Esophagus mucosa (tissue), 1 donor: ENCODE results near the gene RGPD3. TPM values are rescaled to one million over a fixed set of nuclear protein-coding genes. Genes with fewer than 3 reads are reported as not detected.
"Not testable (repeated sequence)": the region's sequence is repeated elsewhere in the genome, so short reads cannot be mapped to it uniquely, and the experiment has no call there.

Experiments
- ATAC-seq: fragments of 200-7000 bp; cut with Tn5 transposase; one replicate; pipeline ENCODE4 v1.9.1; 2020
- total RNA-seq: library from RNA; stranded (reverse); gene quantifications from one replicate; pipeline ENCODE4 v1.2.4, GENCODE V29; 2023
- donor health status: DM: yes; HTN: yes; CAD: no.

The RGPD3 gene
- total RNA-seq, 1 donor from 2014 or later: 0.04 TPM

DNA sequence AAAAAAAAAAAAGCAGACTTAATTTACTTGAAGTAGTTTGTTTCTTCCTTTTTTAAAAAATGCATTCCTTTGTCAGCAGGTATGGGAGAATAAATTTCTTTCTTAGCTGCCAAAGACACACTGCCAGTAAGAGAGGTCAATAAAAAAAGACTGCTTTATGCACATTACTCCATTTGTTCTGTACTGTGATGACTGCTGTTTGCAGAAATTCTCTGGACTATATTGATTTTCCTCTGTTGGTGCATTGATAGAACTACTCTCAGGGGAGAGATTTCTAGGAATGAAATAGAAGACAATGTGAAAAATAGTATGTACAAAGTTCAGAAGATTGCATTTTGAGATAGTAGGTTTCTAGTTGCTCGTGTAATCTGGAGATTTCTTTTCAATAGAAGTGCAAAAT, 11.3 kb upstream of the RGPD3 start:
- ATAC-seq: not testable (repeated sequence)

DNA sequence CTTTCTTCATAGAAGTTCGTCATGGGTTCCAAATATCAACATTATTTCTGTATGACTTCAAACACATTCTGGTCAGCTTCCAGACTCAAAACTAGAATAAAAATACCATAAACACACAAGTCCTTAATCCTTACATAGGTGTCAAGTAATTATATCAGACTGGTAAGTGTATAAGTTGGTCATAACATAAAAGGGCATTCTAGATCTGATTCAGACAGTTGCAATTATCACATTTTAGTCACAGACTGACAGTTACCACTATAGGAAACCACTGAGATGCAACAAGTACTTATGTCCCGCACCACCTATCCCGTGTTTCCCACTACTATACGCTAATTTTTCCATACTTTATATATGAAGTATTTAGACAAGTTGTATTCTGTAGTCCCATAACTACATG, 9.4 kb upstream of the RGPD3 start:
- ATAC-seq: not testable (repeated sequence)

DNA sequence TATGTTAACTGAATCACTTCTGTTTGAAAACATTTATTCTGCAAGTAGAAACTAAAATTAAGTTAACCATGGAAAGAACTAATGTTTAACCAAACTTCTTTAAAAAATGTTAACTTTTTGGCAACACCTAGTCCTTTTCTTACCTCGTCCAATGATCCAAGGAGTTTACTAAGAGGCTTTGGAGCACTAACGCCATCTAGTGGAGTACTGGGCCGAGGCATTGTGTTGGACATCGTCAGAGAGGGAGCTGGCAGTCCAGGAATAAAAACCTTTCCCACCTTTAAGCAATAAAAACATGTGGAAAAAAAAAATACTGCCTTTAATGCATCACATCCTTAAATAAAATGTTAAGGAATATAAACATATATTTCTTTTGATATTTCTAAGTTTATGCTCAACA, 2.4 kb upstream of the RGPD3 start:
- ATAC-seq: not testable (repeated sequence)

DNA sequence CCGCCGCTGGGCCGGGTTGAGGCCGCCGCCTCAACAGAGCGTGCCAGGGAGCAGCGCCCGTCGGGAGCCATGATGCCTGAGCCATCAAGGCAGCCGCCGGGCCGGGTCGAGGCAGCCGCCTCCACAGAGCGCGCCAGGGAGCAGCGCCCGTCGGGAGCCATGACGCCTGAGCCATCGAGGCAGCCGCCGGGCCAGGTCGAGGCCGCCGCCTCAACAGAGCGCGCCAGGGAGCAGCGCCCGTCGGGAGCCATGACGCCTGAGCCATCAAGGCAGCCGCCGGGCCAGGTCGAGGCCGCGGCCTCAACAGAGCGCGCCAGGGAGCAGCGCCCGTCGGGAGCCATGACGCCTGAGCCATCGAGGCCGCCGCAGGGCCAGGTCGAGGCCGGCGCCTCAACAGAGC, 697 bp downstream of the RGPD3 start:
- ATAC-seq: not testable (repeated sequence)

DNA sequence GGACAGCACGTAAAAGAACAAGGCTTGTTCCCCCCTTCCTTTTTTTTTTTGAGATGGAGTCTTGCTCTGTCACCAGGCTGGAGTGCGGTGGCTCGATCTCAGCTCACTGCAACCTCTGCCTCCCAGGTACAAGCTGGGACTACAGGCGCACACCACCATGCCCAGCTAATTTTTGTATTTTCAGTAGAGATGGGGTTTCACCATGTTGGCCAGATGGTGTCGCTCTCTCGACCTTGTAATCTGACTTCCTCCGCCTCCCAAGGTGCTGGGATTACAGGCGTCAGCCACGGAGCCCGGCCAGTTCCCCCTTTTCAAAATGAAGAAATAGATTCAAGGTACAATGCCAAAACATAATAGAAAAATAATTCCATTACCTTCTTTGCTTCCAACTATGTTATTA, 6.3 kb downstream of the RGPD3 start:
- ATAC-seq: not testable (repeated sequence)

DNA sequence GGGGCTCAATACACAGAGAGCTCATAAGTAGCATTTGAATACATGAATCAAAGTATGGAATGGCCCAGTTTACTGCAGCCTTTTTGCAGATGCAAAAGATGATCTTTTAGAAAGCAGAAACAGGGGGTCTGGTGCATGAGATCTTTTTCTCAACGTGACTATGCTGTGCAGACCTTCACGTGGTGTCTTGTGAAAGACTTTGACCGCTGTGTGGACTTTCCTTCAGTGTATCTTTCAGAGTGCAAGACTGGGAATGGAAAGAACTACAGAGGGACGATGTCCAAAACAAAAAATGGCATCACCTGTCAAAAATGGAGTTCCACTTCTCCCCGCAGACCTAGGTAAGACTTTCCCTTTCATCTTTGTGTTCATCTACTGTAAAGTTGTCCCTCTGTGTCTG, 77.5 kb downstream of the RGPD3 start:
- not testable (repeated sequence) for ATAC-seq

DNA sequence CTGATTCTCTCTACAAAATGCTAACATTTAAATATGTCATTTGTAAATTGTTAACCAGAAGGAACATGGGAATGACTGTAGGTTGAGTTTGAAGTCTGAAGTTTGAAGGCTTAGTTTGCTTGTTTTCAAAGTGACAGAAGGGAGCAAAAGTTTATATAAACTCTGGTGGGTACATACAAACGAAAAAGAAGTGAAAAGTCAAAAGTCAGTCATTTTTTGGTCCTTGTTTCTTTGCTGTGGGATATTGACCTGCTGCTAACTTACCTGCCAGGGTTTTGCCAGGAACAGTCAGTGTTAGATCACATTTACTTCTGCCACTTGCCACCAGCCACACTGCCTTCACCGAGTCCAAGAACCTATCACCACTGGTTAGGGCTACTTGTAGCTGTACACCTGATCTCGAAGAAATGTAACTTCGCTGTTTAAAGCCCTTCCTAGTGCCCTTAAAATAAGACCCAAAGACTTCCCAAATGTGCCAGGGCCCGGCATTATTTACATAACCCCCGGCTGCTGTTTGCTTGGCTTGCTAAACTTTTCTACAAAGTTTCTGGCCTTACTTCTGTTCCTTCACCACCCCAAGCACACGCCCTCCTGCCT, 79.3 kb downstream of the RGPD3 start:
- not testable (repeated sequence) for ATAC-seq

DNA sequence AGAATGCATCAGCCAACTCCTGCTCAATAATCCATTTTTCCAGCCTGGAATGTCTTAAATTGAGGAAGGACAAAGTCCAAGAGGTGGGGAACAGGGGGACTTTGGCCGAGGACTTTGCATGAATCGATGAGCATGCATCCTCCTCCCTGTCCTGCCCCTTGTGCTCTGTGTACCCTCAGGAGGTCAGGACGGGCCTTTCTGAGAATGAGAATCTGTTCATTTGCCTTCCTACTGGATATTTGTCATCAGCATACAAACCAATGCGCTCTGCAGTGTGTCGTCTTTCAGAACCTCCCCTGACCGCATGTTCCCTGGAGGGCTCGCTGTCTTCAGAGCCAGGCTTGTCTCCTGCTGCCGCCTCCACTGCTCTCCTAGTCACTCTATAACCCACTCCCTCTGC, 83.7 kb downstream of the RGPD3 start:
- ATAC-seq: not testable (repeated sequence)

DNA sequence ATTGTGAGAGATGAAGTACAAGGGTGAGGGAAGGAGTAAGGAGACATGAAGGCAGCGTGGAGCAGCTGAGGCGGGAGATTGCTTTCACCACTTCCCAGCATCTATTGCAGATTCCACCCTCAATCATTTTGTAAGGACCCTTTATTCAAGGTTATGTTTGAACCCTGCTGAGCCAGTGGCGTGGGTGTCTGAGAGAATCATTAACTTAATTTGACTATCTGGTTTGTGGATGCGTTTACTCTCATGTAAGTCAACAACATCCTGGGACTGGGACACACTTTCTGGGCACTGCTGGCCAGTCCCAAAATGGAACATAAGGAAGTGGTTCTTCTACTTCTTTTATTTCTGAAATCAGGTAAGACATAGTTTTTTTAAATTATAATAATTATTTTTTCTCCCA, 86.3 kb downstream of the RGPD3 start:
- ATAC-seq: not testable (repeated sequence)

DNA sequence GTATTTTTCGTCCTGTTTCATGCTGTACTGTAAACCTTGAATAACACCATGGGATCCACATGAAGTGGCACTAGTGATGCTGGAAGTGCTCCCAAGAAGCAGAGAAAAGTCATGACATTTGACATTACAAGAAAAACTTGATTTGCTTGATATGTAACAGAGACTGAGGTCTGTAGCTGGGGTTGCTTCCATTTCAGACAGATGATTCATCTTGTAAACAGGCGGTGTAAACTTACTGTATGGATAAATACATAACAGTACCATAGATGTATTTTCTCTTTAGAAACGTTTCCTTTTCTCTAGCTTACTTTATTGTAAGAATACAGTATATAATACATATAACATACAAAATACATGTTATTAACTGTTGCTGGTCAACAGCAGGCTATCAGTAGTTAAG, 88.6 kb downstream of the RGPD3 start:
- peak; percentile 42 for ATAC-seq

DNA sequence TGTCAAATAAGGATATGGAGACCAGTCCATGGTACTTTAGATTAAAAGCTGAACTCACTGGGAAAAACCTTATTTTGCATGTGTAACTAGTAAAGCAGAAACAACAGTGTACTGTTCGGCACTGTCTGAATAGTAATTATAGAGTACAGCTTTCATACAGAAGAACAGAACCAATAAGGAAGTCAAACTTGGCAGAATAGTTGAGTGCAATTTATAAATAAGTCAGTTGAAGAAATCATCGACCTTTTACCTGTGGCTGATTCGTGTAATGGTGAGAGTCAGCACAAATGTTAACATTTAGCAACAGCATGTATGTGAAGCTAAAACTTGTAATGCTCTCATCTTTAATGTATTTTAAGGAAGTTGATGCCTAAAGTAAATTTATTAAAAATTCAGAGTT, 99.0 kb downstream of the RGPD3 start:
- ATAC-seq: not testable (repeated sequence)

DNA sequence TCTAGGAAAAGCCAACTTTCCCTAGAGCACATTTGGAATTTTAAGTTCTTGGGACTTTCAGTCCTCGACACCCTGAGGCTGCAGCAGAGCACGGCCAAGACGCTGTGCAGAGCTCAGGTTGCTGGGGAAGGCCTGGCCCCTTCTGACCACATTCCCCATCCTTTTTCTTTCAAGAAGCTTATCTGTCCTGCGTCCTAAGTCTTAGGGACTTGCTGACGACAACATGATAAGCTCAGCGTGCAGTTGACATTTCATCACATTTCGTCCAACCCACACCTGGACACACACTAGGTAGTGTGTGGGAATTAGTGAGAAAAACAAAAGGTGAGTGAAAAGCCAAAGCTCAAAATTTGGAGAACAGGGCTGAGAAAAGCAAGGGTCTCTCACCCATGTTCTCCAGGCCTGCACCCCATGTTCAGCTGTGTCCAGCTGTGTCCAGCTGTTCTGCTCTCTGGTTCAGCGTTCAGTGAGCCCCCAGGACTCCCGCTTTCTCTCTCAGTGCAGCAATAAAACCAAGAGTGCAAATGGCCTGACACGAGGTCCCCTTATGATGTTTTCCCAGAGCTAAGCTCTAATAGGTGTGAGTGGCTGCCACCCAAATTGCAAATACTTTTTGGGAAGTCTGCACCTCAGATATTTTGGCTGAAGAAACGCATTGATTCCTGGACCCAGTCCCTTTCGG, 101.9 kb downstream of the RGPD3 start:
- ATAC-seq: no peak

DNA sequence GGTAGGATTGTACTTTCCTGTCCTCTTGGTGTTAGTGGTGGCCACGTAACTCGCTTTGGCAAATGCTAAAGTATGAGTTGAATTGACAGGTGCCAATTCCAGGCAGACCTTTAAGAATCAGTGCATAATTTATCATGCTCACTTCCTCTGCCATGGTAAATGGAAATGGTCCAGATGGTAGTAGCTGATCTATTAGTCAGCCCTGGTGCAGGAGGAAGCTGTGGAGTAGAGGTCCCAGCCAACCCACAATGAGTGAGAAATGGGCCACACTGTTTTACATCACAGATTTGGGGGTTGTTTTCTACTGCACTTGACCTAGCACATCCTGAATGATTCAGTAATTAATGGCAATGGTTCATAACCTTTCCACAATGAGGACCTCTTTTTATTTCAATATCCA, 104.4 kb downstream of the RGPD3 start:
- ATAC-seq: no peak

DNA sequence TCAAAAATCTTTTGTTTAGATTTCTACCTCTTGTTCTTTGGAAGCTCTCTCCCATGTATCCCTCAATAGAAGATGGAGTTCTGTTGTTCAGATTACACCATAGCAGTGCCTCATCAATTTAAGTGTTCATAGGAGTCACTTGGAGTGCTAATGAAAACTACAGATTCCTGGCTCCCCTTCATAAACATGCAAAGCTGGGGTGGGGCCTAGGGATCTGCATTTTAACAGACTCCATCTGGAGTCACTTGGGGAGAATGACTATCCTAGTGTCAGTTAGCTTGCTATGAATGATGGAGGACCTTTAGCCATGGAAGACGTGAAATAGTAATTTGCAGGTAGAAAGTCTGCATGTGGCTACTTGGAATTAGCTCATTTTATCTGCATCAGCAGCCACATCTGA, 105.4 kb downstream of the RGPD3 start:
- ATAC-seq: no peak

DNA sequence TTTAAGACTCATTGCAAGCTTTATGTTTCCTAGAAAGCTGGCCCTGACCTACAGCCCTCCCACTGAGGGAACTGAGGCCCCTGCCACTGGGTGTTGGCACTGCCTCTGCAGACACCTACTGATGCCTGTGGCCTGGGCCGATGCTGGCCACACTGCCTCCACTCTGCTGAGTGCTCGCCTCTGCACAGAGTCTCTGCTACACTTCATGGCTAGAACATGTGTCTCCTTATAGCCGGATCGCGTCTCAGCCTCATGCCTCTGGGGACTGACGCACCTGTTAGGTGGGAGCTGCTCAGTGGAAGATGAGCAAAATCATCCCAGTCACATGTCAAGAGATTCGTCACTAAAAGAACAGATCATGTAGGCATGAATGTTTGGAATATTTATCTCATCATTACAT, 108.7 kb downstream of the RGPD3 start:
- no peak for ATAC-seq

DNA sequence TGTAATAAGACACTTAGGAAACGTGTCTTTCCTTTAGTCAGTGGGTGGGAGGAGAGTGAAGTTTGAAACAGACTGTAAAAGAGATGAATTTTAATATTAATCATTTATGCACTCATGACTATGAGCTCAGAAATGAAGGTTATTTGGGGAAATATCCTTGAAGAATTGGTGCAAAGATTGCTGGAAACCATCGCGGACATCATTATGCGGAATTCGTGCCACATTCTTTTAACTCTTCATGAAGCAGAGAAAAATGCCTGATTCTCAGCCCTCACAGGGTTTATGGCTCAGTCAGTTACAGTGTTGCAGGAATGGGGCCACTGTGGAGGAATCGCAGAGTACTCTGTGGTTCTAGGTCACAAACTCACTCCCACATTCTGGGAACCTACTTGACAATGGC, 109.7 kb downstream of the RGPD3 start:
- ATAC-seq: no peak

DNA sequence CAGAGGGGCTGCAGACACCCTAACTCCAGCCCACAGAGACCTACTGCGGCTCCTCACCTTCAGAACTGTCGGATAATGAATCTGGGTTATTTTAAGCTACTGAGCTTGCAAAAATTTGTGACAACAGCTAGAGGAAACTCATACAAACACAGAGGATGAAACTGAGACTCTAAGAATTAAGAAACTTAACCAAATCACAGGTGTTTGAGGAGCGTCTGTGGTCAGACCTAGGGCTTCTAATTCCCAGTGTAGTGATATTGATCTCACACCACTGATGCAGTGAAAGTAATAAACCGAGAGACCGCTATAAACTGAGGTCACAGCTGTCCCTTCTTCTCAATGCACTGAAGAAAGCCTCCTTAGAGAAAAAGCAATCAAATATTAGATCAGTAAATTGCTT, 110.1 kb downstream of the RGPD3 start:
- ATAC-seq: no peak

DNA sequence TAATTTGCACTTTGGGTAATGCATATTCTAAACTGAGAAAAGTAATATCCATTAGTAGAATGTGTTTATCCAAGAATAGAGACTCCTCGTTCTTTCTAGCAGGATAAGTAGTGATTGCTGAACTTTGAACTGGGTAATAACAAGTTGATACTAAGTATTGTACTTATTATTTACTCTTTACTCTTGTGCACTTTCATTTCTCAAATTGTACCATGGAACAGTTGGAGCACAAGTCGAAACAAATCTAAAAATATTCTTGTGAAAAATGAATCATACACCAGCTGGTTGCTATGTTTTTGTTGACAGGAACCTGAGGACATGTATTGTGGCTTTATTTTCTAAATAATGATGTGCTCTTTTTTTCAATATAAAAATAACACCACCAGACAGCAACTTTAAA, 111.9 kb downstream of the RGPD3 start:
- no peak for ATAC-seq

DNA sequence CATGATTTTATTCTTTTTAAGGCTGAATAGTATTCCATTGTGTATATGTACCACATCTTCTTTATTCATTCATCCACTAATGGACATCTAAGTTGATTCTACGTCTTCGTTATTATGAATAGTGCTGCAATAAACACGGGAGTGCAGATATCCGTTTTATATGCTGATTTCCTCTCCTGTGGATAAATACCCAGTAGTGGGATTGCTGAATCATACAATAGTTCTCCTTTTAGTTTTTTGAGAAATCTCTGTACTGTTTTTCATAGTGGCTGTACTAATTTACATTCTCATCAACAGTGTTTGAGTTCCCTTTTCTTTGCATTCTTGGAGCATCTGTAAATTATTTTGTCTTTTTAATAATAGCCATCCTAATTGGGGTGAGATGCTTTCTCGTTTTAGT, 114.5 kb downstream of the RGPD3 start:
- no peak for ATAC-seq

DNA sequence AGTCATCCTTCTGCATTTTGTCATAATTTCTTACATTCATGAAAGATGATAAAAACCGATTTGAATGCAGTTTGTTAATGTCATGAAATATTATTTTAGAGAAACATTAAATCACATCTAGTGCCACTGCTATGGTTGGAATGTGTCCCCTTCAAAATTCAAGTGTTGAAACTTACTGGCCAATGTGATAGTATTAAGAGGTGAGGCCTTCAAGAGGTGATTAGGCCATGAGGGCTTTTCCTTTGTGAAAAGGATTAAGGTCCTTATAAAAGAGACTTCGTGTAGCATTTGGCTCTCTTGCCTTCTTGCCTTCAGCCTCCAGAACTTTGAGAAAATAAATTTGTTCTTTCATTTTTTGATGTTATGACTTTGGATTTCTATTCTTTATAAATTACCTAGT, 117.2 kb downstream of the RGPD3 start:
- no peak for ATAC-seq

DNA sequence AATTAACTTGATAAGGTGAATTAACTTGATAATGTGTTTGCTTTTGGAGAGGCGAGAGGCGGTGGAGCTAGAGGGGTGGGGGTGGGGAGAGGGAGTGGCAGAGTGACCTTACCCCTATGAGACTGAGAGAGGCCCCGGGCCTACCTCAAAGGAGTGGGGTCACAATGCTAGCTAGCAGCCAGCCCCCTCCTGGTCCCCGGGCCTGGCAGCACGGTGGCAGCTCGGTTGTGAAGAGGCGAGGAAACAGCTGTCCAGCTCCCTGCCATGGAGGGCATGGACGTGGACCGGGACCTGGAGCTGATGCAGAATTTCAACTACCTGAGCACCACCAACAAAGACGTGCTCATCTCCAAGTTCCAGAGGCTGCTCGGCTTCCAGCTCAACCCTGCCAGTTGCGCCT, 123.9 kb downstream of the RGPD3 start:
- ATAC-seq: no peak

DNA sequence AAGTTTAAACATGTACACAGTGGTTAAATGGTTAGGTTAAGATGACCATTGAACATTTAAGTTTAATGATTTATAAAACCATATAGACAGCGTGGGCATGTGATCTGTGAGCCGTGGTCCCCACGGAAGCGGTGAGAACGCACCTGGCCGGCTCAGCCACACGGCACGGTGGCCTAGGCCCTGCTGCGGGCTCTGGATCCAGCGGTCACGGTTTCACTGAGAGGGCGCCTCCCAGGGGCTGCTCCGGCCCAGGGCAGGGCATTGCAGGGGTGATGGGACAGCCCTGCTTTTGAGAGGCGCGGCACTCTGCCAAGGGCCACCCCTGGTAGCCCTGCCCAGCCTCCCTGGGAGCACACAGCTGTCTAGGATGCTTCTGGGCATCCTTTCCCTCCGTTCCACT, 124.9 kb downstream of the RGPD3 start:
- no peak for ATAC-seq

DNA sequence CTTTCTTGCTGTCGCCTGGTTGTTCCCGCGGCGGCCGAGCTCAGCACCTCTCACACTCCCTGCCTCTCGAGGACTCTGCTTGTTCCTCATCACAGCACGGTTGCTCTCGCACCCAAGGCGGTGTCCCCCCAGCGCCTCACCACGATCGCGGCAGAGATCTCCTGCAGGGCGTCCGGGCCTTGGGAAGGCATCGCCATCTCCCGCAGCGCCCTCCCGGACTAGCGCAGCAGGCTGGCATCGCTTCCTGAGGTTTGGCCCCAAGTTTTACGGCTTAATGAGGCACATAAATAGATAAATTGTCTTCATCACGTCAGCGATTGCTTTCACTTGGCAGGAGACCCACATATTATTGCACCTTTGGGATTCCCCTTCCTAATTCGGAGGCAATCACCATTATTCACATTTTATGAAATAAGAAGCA, 125.4 kb downstream of the RGPD3 start:
- no peak for ATAC-seq

DNA sequence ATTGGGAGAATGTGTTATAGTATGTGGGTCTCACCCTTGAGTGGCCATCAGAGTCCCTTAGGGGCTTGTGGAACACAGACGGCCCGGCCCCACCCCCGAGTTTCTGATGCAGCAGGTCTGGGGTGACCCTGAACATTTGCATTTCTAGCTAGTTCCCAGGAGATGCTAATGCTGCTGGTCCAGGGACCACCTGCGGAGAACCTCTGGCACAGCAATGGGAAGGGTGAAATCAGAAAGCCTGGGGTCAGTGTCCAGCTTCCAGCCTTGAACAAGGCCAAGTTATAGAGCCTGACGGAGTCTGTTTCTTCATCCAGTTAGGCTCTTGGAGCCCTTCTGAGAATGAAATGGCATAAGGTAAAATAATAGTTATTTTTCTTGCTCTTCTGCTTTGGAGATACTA, 126.5 kb downstream of the RGPD3 start:
- ATAC-seq: no peak
